Tibial artery (tissue), 4 donors: ENCODE results near the gene CACNA1A.

Experiments used
- DNase-seq, 2 donors: peaks; one replicate each; pipeline ENCODE4 v3.0.0-alpha.2; 2019
- H3K27ac ChIP-seq, 2 donors: fragments of 200-600 bp; sonication (generic) in 1 of 2; 1 replicate in 1 of 2; 2 replicates in 1 of 2; pipeline ENCODE4 v1.5.1; 2018 to 2019; ENCODE audit warnings: mild to moderate bottlenecking in 1 of 2
- H3K27me3 ChIP-seq, 2 donors: fragments of 200-600 bp; sonication (generic) in 1 of 2; one replicate each; pipeline versions ENCODE4 v1.5.1 to v1.6.0; 2016 to 2019
- H3K36me3 ChIP-seq, 3 donors: fragments of 200-600 bp; sonication (generic) in 2 of 3; one replicate each; pipeline ENCODE4 v1.5.1; 2016 to 2019; ENCODE audit warnings: mild to moderate bottlenecking in 2 of 3
- H3K4me1 ChIP-seq, 4 donors: fragments of 200-600 bp; sonication (generic) in 2 of 4; 1 replicate in 3 of 4; 2 replicates in 1 of 4; pipeline ENCODE4 v1.5.1; 2016 to 2019
- H3K4me3 ChIP-seq, 2 donors: fragments of 200-600 bp; sonication (generic) in 1 of 2; 1 replicate in 1 of 2; 2 replicates in 1 of 2; pipeline ENCODE4 v1.5.1; 2018 to 2019; ENCODE audit warnings: mild to moderate bottlenecking in 2 of 2
- H3K9me3 ChIP-seq, 3 donors: fragments of 200-600 bp; sonication (generic) in 1 of 3; one replicate each; pipeline ENCODE4 v1.5.1; 2016 to 2019
- CTCF ChIP-seq, 2 experiments: fragments of 200-600 bp in 1 of 2; fragments of 450-650 bp in 1 of 2; IDR thresholded peaks; one replicate each; pipeline ENCODE4 v1.5.1; 2017 to 2019; ENCODE audit warnings: antibody characterized with exemption in 2 of 2, mild to moderate bottlenecking in 1 of 2, moderate library complexity in 1 of 2
- intact Hi-C: fragments of 100-400 bp; cut with DNase I; formaldehyde crosslinking; loops from one replicate; pipeline ENCODE4 v1.15.0; 2023; ENCODE audit warnings: low total_unique reads

CACNA1A gene

GRCh38 chr19:13505761-13506470 lies 363 bp downstream of the CACNA1A start:
- TF ChIP-seq CTCF (IDR thresholded peaks at IDR 0.05): no peak
- H3K4me3 ChIP-seq: peak overlapping the region; percentile 31 to 45
- H3K27me3 ChIP-seq: peaks cover 0 to 66% of the 10 kb centered on the region in 2 donors
- DNase-seq: no peak
- H3K27ac ChIP-seq: no peak overlapping the region
- no peaks in the 10 kb centered on the region for H3K9me3 ChIP-seq
- peaks cover 0 to 11% (median 9%) of the 10 kb centered on the region in 4 donors for H3K4me1 ChIP-seq
- intact Hi-C loops: no loop called here
- H3K36me3 ChIP-seq: no peaks in the 10 kb centered on the region

GRCh38 chr19:13505164-13505695 lies 1.0 kb downstream of the CACNA1A start:
- peaks cover 0 to 62% of the 10 kb centered on the region in 2 donors for H3K27me3 ChIP-seq
- H3K9me3 ChIP-seq: no peaks in the 10 kb centered on the region
- intact Hi-C loops: no loop called here

GRCh38 chr19:13503570-13504235 lies 2.6 kb downstream of the CACNA1A start:
- TF ChIP-seq CTCF (IDR thresholded peaks at IDR 0.05): no peak
- H3K27me3 ChIP-seq: peaks cover 0 to 51% of the 10 kb centered on the region in 2 donors
- no peaks in the 10 kb centered on the region for H3K9me3 ChIP-seq
- no peak overlapping the region for H3K27ac ChIP-seq
- no peaks in the 10 kb centered on the region for H3K36me3 ChIP-seq
- no peak for DNase-seq
- intact Hi-C loops: no loop called here
- peaks cover 0 to 11% (median 9%) of the 10 kb centered on the region in 4 donors for H3K4me1 ChIP-seq
- no peak overlapping the region for H3K4me3 ChIP-seq

More at GRCh38 chr19:13505164-13505695, 1.0 kb downstream of the CACNA1A start:
- DNase-seq: no peak
- no peak for TF ChIP-seq CTCF (IDR thresholded peaks at IDR 0.05)
- H3K4me3 ChIP-seq: no peak overlapping the region
- no peak overlapping the region for H3K27ac ChIP-seq
- no peaks in the 10 kb centered on the region for H3K36me3 ChIP-seq
- peaks cover 0 to 11% (median 9%) of the 10 kb centered on the region in 4 donors for H3K4me1 ChIP-seq

- Histone ChIP-seq H3K27me3 (peaks cover 0 to 36% of the 10 kb centered on the region in 2 donors), H3K27ac (no peak overlapping the region), H3K9me3 (no peaks in the 10 kb centered on the region), H3K36me3 (no peaks in the 10 kb centered on the region), H3K4me1 (peaks cover 0 to 11% (median 9%) of the 10 kb centered on the region in 4 donors), H3K4me3 (no peak overlapping the region)
- no peak for DNase-seq
- intact Hi-C loops: no loop called here
- TF ChIP-seq CTCF (IDR thresholded peaks at IDR 0.05): no peak
These were observed 4.0 kb downstream of the CACNA1A start for GRCh38 chr19:13502231-13502630.

- peaks cover 0 to 16% of the 10 kb centered on the region in 2 donors for H3K27me3 ChIP-seq
- no peak for DNase-seq
These were observed 6.6 kb downstream of the CACNA1A start for GRCh38 chr19:13499692-13500091.

More at GRCh38 chr19:13499692-13500091, 6.6 kb downstream of the CACNA1A start:
- no peak overlapping the region for H3K27ac ChIP-seq
- intact Hi-C loops: no loop called here
- H3K4me3 ChIP-seq: no peak overlapping the region
- H3K36me3 ChIP-seq: no peaks in the 10 kb centered on the region
- TF ChIP-seq CTCF (IDR thresholded peaks at IDR 0.05): no peak
- no peaks in the 10 kb centered on the region for H3K9me3 ChIP-seq
- H3K4me1 ChIP-seq: no peaks in the 10 kb centered on the region
